ENCODE measurements around the gene SMIM9.

Gene SMIM9

GRCh38 chrX:154815274-154815818 lies 19.1 kb downstream of the SMIM9 start:
- Histone ChIP-seq H3K4me1 (ENCODE audit: insufficient read depth, poor library complexity, severe bottlenecking) (no peaks in the 10 kb centered on the region), H3K36me3 (ENCODE audit: low read depth) (no peaks in the 10 kb centered on the region), H3K27me3 (ENCODE audit: insufficient read depth, poor library complexity, severe bottlenecking) (no peaks in the 10 kb centered on the region), H3K4me3 (ENCODE audit: severe bottlenecking) (no peak overlapping the region), H3K27ac (ENCODE audit: poor library complexity, severe bottlenecking) (no peak overlapping the region), H3K9me3 (ENCODE audit: severe bottlenecking) (no peaks in the 10 kb centered on the region)
- DNase-seq (ENCODE audit: low spot score) (no peak), ATAC-seq (ENCODE audit: low read depth) (no peak)
- no peak for TF ChIP-seq CTCF (IDR thresholded peaks at IDR 0.05; ENCODE audit: poor library complexity, severe bottlenecking)

GRCh38 chrX:154813801-154814200 lies 20.7 kb downstream of the SMIM9 start:
- ATAC-seq (ENCODE audit: low read depth), result no peak
- H3K27me3 ChIP-seq (ENCODE audit: insufficient read depth, poor library complexity, severe bottlenecking), result no peaks in the 10 kb centered on the region
- no peaks in the 10 kb centered on the region for H3K36me3 ChIP-seq (ENCODE audit: low read depth)

GRCh38 chrX:154812341-154813101 lies 21.9 kb downstream of the SMIM9 start:
- H3K27me3 ChIP-seq (ENCODE audit: insufficient read depth, poor library complexity, severe bottlenecking), result no peaks in the 10 kb centered on the region
- TF ChIP-seq CTCF (IDR thresholded peaks at IDR 0.05; ENCODE audit: poor library complexity, severe bottlenecking), result no peak
- H3K4me1 ChIP-seq (ENCODE audit: insufficient read depth, poor library complexity, severe bottlenecking), result no peaks in the 10 kb centered on the region
- ATAC-seq (ENCODE audit: low read depth) (no peak), DNase-seq (ENCODE audit: low spot score) (no peak)
- H3K27ac ChIP-seq (ENCODE audit: poor library complexity, severe bottlenecking), result no peak overlapping the region
- H3K9me3 ChIP-seq (ENCODE audit: severe bottlenecking), result no peaks in the 10 kb centered on the region
- H3K36me3 ChIP-seq (ENCODE audit: low read depth), result no peaks in the 10 kb centered on the region
- H3K4me3 ChIP-seq (ENCODE audit: severe bottlenecking), result no peak overlapping the region

More at GRCh38 chrX:154813801-154814200, 20.7 kb downstream of the SMIM9 start:
- no peak for DNase-seq (ENCODE audit: low spot score)
- no peaks in the 10 kb centered on the region for H3K4me1 ChIP-seq (ENCODE audit: insufficient read depth, poor library complexity, severe bottlenecking)
- H3K27ac ChIP-seq (ENCODE audit: poor library complexity, severe bottlenecking), result no peak overlapping the region
- H3K9me3 ChIP-seq (ENCODE audit: severe bottlenecking), result no peaks in the 10 kb centered on the region
- no peak for TF ChIP-seq CTCF (IDR thresholded peaks at IDR 0.05; ENCODE audit: poor library complexity, severe bottlenecking)
- no peak overlapping the region for H3K4me3 ChIP-seq (ENCODE audit: severe bottlenecking)

GRCh38 chrX:154809939-154810665 lies 24.4 kb downstream of the SMIM9 start:
- Histone ChIP-seq H3K9me3 (ENCODE audit: severe bottlenecking) (no peaks in the 10 kb centered on the region), H3K36me3 (ENCODE audit: low read depth) (no peaks in the 10 kb centered on the region), H3K27ac (ENCODE audit: poor library complexity, severe bottlenecking) (no peak overlapping the region), H3K4me1 (ENCODE audit: insufficient read depth, poor library complexity, severe bottlenecking) (no peaks in the 10 kb centered on the region), H3K4me3 (ENCODE audit: severe bottlenecking) (no peak overlapping the region), H3K27me3 (ENCODE audit: insufficient read depth, poor library complexity, severe bottlenecking) (no peaks in the 10 kb centered on the region)
- no peak for TF ChIP-seq CTCF (IDR thresholded peaks at IDR 0.05; ENCODE audit: poor library complexity, severe bottlenecking)
- no peak for DNase-seq (ENCODE audit: low spot score)
- no peak for ATAC-seq (ENCODE audit: low read depth)

Measured in RWPE2 (cell line).